Measurements from ENCODE around the gene GSTCD.
"Not testable (repeated sequence)": the region's sequence is repeated elsewhere in the genome, so short reads cannot be mapped to it uniquely, and the experiment has no call there.

GSTCD gene, protein sequence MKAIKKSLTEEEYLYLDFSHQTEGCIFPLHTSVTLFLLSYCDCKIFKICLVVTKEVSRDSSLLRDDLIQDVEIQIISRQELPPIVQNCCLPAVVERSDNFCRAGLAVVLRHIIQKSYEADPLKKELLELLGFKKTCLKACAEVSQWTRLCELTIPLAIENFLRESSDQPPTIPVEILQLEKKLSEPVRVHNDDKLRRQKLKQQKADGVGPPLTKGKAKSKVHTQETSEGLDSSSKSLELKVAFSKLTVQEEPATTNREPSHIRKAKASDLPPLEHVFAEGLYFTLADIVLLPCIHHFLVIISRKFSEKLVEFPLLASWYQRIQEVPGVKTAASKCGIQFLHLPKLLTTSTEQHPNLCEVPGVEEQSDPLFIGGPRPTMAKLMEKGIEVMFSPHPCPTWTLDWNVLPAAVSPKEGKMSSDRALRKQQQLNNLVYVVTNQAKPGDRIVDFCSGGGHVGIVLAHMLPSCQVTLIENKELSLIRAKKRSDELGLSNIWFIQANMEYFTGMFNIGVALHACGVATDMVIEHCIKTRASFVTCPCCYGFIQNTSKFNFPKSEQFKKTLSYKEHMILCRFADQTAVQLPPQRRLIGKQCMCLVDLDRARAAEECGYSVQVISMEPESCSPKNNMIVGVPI

DNA sequence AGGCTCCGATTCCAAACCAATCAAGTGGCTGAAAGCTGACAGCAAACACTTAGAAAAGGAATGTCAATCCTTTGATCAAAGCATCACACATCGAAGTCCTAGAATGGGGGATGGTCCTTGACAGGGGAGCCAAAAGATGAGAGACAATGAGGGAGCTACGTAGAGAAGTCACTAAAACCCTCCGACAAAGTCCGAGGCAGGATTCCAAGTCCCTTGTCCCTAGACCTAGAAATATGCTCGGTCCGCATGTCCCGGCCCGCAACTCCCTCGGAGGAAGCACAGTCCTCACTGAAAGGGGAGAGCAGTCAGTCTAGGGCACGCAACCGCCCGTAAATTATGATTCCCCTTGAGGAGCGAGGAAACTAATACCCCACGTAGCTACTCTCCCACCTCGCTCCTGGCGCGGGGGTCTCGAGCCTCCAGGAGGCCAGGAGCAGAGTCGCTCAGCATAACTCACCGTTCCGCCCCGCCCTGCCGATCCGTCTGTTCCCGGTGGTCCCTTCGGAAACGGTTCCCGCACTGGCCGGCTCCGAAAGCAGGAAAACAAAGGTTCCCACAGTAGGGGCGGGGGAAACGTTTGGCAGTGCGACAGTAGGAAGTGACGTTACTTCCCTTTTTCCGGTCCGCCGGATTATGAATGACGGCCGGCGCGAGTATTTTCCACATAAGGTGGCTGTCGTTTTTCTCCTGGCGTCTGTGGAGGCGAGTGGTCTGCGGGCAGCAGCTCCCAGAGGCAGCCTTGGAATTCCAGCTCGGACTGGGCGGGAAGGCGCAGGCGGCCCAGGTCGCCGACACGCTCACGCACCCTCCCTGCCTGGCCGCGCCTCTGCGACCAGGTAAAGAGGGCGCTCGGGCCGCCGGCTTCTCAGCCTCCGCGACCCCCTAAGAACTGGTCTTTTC, at the start of gene GSTCD, which contains the start of gene INTS12:
TSS of gene GSTCD (plus strand) at position 604 of the 900 bp plus-strand sequence. CDS start 8,830 bp downstream, outside the sequence.
TSS of gene INTS12 (minus strand) at position 509 of the 900 bp plus-strand sequence. CDS start 8,684 bp downstream, outside the sequence.
- DNase-seq (ENCODE audit: low read depth), result peak; percentile 78

DNA sequence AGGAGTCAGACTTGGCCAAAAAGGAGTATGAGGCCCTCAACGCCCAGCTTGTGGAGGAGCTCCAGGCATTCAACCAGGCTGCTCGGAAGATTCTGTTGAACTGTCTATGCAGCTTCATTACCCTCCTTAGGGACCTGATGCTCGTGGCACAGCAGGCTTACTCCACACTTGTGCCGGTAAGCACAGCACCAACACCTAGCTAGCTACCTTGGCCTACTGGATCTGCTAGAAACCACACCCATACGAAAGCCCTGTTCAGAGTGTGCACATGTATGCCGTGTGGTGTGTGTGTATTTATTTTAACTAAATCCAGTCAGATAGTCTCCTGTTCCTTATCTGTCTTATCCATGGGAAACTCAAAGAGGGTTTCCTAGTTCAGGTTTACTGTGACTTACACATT, 49.4 kb upstream of the GSTCD start:
- no peak for DNase-seq (ENCODE audit: low read depth)

DNA sequence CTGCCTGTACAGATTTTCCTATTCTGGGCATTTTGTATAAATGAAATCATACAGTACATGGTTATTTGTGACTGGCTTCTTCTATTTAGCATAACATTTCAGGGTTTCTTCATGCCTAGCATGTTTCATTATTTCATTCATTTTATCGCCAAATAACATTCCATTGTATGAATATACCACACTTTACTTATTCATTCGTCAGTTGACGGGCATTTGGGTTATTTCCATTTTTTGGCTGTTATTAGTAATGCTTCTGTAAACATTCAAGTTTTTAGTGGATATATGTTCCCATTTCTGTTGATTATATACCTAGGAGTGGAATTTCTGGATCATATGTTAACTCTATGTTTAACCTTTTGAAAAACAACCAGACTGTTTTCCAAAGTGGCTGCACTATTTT, 47.6 kb upstream of the GSTCD start:
- no peak for DNase-seq (ENCODE audit: low read depth)

DNA sequence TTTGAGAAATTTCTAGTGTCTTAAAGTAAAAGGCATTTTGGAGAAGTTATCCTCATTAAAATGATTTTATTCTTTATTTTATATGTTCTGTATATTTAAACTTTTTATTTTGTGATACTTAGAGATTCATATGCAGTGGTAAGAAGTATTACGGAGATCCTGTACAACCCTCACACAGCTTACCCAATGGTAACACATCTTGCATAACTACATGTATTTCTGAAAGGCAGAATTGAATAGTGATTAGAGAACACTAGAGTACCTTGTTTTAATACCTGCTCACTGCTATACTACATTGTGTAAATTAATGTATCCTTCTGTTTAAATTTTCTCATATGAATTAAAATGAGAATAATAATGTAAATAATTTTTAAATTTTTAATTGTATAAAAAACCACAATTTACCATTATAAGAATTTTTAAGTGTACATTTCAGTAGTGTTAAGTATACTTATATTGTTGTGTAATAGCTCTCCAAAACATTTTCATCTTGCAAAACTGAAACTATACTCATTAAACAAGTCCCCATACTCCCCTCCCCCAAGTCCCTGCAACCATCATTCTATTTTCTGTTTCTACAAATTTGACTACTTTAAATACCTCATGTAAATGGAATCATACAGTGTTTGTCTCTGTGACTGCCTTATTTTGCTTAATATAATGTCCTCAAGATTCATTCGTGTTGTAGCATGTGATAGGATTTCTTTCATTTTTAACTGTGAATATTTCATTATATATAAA, 45.5 kb upstream of the GSTCD start:
- no peak for DNase-seq (ENCODE audit: low read depth)

DNA sequence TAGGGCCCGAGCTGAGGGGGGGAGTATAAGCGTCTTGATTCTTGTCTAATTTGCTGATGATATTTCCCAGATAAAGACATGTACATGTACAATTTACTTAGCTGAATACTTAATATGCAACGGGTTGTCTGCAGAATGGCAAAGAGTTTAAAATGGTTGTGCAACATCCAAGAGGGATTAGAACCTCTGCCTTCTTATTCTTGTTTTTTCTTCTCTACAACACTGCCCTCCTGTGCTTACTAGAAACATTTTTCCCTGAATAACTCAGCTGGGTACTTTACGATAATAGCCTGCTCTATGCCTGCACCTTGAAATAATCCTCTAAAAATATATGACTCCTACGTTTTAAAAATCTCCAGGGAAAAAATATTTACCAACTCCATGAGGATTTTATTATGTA, 41.9 kb upstream of the GSTCD start:
- no peak for DNase-seq (ENCODE audit: low read depth)

DNA sequence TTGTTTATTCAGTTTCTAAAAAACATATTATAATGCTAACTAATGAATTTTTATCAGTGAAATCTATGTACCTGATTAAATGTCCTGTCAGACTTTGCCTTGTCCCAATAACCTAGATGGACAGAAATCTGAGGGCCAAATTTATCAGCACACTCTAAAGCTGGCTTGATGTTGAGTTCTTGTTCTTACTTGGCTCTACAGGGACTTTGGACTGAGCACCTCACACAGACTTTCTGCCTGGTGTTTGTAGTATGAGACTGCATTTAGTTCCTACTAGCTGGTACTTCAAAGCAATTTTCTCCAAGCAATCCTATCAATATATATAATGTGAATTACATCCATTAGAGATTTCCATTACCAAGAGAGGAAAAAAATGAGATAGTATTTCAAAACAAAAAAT, 37.9 kb upstream of the GSTCD start:
- DNase-seq (ENCODE audit: low read depth), result no peak

DNA sequence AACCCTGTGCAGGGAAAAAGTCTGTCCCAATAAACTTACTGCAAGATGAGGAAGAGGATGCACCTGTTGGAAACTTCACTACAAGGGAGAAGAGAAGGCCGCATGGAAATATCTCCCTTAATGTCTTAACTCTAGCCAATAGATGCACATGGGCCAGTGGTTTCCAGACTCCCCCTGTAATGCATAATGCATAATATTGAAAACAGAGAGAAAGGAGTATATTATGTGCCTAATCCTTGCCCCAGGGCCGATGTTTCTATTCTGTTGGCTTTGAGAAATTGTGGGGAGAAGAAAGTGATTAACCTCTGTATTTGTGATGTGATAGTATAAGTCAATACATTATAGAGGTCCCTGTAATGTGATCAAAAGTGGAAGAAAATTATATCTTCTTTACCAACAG, 37.3 kb upstream of the GSTCD start:
- no peak for DNase-seq (ENCODE audit: low read depth)

DNA sequence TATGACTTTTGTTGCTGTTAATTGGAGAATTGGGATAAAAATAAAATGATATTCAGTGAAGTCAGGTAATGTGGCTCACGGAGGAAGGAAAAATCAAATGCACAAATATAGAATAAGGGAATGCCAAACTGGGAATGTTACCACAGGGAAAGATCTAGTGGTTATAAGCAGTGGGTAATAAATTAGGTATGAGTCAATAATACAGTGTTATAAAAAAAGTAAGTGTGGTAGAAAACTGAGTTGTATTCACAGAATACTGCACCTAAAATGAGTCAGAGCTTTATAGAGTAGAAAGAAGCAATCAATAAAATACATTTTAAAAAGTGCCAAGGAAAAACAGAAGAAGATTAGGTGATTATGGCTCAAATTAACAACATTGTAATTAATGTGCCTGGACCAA, 34.6 kb upstream of the GSTCD start:
- DNase-seq (ENCODE audit: low read depth), result no peak

DNA sequence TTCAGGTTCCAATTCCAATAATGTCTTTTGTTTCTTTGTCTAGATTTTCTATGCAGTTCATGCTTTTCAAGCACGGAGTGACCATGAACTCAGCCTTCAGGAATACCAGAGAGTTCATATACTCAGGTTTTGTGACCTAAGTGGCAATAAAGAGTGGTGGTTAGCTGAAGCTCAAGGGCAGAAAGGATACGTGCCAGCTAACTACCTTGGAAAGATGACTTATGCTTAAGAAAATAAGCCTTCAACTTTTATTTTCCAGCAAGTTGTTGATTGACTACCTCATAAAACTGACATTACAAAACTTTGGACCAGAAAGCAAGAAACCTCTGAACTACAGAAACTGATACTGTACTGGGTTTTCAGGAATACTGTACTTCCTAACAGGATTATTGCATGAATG, 30.9 kb upstream of the GSTCD start:
- DNase-seq (ENCODE audit: low read depth), result no peak

DNA sequence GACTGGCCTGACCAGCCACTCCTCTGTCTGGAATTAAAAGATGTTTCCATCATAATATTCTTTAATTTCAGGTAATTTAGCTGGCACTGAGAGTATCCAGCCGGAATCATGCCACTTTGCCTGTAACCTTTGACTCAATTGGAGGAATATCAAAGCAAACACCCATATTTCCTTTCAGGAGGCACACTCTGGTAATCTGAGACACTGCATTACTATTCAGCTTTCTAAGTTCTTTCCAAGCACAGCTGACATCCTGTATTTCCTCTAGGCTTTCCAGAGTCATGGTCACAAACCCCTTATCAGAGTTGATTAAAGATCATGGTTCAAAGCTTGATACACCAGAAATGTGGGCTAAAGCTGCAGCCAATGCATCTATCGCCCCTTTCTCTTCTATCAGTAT, 29.4 kb upstream of the GSTCD start:
- DNase-seq (ENCODE audit: low read depth), result no peak

DNA sequence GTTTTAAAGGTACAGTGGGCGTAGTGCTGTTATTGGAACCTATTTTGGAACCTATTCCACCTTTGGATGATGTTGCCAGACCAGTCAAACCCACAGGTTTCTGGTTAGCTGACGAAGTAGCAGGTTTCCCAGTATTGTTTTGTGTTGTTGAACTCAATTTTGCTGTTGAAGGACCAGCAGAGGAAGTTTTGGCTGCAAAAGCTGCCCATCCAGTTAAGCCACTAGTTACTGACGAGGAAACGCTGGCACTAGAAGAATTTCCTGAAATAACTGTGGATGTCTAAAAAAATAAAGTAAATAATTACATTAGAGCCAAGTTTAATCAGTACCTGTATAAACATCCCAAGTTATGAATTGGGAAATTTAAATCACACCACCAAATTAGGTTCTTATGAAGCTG, 25.5 kb upstream of the GSTCD start:
- no peak for DNase-seq (ENCODE audit: low read depth)

DNA sequence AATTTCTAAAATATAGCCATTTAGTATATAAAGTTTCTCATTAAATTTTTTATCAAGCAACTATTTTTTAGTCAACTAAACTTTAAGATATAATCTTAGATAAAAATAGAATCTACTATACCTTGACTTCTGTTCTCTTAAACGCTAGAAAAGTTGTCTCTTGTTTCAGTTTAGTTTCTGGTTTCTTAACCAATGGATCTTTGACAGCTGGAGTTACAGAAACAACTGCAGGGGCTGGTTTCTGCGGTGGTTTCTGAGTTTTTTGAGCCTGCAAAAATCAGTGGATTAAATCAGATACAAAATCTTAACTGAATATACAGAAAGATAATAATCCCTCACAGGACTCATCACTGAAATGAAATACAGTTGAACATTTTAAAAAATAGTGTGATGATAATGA, 22.0 kb upstream of the GSTCD start:
- no peak for DNase-seq (ENCODE audit: low read depth)

DNA sequence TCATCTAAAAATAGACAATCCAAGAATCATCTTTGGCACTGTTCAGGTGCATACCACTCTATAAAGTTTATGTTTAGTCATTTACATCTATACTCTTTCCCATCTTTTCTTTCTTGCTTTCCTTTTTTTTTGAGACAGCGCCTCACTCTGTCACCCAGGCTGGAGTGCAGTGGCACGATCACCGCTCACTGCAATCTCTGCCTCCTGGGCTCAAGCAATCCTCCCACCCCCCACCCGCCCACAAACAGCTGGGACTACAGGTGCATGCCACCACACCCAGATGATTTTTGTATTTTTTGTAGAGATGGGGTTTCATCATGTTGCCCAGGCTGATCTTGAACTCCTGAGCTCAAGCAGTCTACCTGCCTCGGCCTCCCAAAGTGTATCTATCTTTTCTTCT, 13.8 kb upstream of the GSTCD start:
- DNase-seq (ENCODE audit: low read depth), result not testable (repeated sequence)

DNA sequence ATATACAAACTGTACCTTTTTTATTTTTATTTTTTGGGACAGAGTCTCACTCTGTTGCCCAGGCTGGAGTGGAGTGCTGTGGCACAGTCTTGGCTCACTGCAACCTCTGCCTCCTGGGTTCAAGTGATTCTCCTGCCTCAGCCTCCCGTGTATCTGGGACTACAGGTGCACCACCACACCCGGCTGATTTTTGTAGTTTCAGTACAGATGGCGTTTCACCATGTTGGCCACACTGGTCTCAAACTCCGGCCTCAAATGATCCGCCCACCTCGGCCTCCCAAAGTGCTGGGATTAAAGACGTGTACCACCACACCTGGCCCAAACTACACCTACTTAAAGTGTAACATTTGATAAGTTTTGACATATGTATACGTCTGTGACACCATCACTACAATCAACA, 12.8 kb upstream of the GSTCD start:
- DNase-seq (ENCODE audit: low read depth), result not testable (repeated sequence)

DNA sequence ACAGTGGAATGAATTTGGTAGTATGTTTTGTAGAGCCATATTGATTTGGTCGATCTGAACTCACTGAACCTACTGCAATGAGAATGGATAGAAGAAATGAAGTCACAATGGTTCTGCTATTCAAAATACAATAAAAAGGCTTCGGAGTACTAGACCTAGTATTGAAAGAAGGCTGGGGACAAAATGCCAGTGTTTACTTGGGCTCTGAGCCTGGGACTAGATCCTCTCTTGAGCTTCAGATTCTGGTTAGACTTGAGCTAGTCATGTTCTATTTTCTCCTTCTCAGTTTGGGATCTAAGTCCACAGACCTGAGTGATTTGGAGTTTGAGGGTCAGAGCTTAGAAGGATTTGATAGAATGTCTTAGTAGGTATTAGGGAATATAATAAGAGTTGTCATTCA, 10.0 kb upstream of the GSTCD start:
- DNase-seq (ENCODE audit: low read depth), result no peak

DNA sequence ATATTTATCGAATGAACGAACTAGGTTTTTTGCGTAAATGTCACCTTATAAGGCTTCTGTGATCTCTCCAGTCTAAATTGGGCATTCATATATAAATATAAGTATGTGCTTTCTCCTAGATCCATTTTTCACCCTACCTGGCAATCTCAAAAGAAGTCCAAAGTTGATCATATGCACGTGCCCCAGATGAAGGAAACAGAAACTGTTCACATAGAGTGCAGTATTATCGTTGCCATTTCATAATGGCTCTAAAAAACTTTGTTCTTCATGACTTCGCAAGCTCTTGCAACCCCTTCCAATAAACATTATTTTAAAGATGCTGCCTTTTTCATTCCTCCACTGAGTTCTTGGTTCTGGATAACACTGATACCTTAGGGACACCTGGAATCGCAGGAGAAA, 803 bp upstream of the GSTCD start:
- no peak for DNase-seq (ENCODE audit: low read depth)

DNA sequence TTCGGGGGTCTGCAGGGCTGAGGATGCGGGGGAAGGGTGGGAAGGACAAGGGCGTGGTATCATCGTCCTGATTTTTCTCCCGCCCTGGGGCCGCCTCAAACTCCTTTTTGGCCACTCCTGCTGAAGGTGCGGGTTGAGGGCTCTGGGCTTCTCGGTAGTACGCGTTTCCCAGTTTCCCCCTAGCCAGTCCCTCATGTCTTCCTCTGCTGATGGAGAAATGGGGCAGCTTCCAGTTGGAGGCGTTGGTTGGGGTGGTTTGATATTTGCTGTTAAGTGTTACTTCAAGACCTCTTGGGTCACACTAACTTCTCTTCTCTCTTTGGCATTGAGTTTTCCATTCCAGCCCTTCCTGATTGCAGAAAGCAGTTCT, 482 bp downstream of the GSTCD start:
- no peak for DNase-seq (ENCODE audit: low read depth)

DNA sequence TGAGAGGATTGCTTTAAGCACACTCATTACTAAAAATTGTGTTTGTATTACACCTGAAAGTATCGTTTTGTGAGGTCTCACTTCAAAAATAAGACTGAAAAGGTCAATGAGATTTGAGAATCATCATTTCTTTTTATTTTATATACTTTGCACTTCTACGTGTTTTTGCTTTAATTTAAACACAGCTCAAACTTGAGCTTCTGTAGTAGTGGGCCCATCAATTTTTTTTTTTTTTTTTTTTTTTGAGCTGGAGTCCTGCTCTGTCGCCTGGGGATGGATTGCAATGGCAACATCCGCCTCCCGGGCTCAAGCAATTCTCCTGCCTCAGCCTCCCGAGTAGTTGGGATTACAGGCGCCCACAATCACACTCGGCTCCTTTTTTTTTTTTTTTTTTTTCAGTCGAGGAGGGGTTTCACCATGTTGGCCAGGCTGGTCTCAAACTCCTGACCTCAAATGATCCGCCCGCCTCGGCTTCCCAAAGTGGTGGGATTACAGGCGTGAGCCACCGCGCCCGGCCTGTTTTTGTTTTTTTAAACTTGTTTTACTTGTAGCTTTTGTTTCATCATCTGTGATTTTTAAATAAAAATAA, 1.5 kb downstream of the GSTCD start:
- no peak for DNase-seq (ENCODE audit: low read depth)

DNA sequence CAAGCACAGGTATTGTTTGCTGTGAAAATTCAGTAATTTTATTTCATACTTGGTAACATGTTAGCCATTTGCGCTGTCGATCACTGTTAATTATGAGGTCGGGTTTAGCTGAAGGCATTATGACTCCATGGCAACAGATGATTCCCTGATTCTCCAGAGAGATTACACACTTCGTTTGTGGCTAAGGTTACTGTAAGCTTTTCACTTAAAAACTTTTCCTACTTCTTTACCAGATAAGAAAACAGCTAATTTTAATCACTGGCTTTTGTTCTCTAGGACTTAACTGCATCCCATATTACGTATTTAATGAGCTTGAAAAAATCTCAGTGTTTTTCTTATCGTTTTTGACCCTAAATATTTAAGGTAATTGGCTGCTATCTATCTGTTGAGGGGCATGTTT, 2.1 kb downstream of the GSTCD start:
- DNase-seq (ENCODE audit: low read depth), result no peak

DNA sequence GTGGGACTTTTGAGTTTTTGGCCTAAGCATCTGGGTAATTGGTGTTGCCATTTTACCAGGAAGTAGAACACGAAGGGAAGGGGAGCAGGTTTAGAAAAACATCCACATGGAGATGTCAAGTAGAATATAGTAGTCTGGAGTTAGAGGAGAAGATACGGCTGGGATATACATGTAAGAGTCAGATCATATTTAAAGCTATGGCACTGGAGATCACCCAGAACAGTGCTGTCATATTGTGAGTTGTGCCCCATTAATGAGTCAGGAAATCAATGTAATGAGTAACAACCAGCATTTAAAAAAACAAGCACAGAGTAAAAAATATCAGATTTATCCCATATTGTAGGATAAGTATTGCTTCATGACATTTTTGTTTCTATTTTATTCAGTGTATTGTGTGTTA, 4.2 kb downstream of the GSTCD start:
- no peak for DNase-seq (ENCODE audit: low read depth)

DNA sequence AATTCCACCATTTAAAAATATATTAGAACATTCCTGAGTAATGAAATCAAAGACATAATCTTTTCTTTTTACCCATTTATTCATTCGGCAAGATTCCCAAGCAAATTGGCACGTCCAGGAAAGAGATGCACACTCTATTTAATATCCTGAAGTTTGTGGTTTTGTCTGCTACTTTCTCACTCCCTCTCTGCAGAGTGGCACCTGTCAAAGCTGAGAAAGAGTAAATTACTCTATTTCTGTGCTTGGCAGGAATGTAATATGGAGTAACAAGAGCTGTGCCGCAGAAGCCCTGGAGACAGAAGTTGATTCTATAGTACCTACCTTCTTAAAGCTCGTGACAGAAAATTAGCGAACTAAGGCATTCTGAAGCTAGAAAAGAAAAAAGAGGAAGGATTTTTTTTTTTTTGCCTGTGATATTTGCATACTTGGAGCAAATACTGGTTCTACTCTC, 5.5 kb downstream of the GSTCD start:
- no peak for DNase-seq (ENCODE audit: low read depth)

DNA sequence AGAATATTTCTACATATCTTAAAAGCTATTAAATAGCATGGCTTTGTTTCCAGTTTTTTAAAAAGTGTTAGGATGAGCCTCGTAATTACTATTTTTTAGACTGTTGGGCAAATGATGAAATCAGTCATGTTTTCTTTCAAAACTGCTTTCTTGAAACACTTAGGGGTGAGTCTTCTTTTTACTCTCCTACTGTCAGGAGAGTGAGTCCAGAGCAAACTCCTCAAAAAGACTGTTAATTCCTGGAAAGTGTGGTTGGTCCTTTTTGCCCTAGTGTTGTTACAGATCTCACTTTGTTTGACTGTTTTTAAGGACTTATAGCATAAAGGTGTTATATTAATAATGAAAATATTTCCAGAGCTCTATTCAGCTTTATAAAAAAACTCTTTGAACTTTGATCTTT, 6.3 kb downstream of the GSTCD start:
- DNase-seq (ENCODE audit: low read depth), result no peak
